Ovary (tissue), 3 donors: Measurements from ENCODE around the gene ANKH.

Source experiments
- CTCF ChIP-seq, 3 donors: fragments of 450-650 bp in 2 of 3; fragments of 200-600 bp in 1 of 3; IDR thresholded peaks; one replicate each; pipeline versions ENCODE4 v1.5.1 to v1.8.0; 2016 to 2022; ENCODE audit warnings: antibody characterized with exemption in 3 of 3, mild to moderate bottlenecking in 1 of 3
- EP300 ChIP-seq: sonication (generic); formaldehyde crosslinking; IDR thresholded peaks from one replicate; pipeline ENCODE4 v1.6.1; 2017; ENCODE audit warnings: antibody characterized with exemption
- POLR2A ChIP-seq: fragments of 450-650 bp; IDR thresholded peaks from one replicate; pipeline ENCODE4 v1.6.1; 2017; ENCODE audit warnings: antibody characterized with exemption, mild to moderate bottlenecking, moderate library complexity
- donor health status: DM: no; HTN: no; CAD: no.

- TF ChIP-seq CTCF (IDR thresholded peaks at IDR 0.05) (no peak), POLR2A (no peak), EP300 (no peak)
Observed at GRCh38 chr5:14679595-14679994, 192.0 kb downstream of the ANKH start.
